K562 (cell line): Measurements from ENCODE around the gene TTC16. TPM values are rescaled to one million over a fixed set of nuclear protein-coding genes. Genes with fewer than 3 reads are reported as not detected.
A peak's percentile ranks its signal among the peaks of the same experiment; 100 is the strongest.

Source experiments
- HOXB6 ChIP-seq: fragments of 250-450 bp; sonication (Bioruptor Pico); IDR thresholded peaks from 2 replicates; pipeline ENCODE4 v1.5.1; 2022; ENCODE audit warnings: mild to moderate bottlenecking, borderline replicate concordance
- SIN3A ChIP-seq, 2 experiments: fragments of 150-350 bp in 1 of 2; IDR thresholded peaks; 2 replicates each; pipeline ENCODE4 v1.6.1; 2011 to 2016; ENCODE audit warnings: borderline replicate concordance in 2 of 2, low read depth in 2 of 2, low read length in 2 of 2, mild to moderate bottlenecking in 2 of 2, moderate library complexity in 2 of 2; ENCODE audit not compliant: control insufficient read depth in 1 of 2
- SUPT5H ChIP-seq: fragments of 450-650 bp; IDR thresholded peaks from 2 replicates; pipeline ENCODE4 v1.6.1; 2016
- TRIM24 ChIP-seq, 2 experiments: fragments of 450-650 bp; IDR thresholded peaks; 2 replicates each; pipeline ENCODE4 v1.6.1; 2016
- ZNF146 ChIP-seq: IDR thresholded peaks from one replicate; pipeline ENCODE4 v1.6.1; 2018; ENCODE audit warnings: missing compliant biosample characterization; ENCODE audit not compliant: unreplicated experiment
- ZNF263 ChIP-seq: sonication (generic); formaldehyde crosslinking; IDR thresholded peaks from 2 replicates; pipeline ENCODE4 v1.8.0; 2022; ENCODE audit warnings: mild to moderate bottlenecking, missing genetic modification reagents, borderline replicate concordance
- ZNF282 ChIP-seq: sonication (generic); formaldehyde crosslinking; IDR thresholded peaks from 2 replicates; pipeline ENCODE4 v1.8.1; 2023; ENCODE audit warnings: missing genetic modification reagents
- polyA plus RNA-seq, 8 experiments: library from polyadenylated mRNA; depleted of rRNA in 4 of 8; stranded (reverse) in 5 of 8; unstranded in 3 of 8; fragments of >200 nt; fragmentation: Nextera tagmentation in 2 of 8; fragmentation: Illumina TruSeq in 1 of 8; extraction: Ambion mirVana in 2 of 8; extraction: Trizol in 1 of 8; gene quantifications; 2 replicates each; pipeline versions ENCODE4 v1.2.1 to v1.2.3, GENCODE V29; 2011 to 2014; ENCODE audit warnings: inconsistent platforms in 1 of 8, missing spikeins in 1 of 8
- total RNA-seq, 7 experiments: library from RNA; depleted of rRNA in 6 of 7; stranded (reverse); fragments of >200 nt in 6 of 7; fragmentation: Illumina TruSeq in 2 of 7; extraction: Trizol in 2 of 7; gene quantifications; 2 replicates each; pipeline versions ENCODE4 v1.2.1 to v1.2.3, GENCODE V29; 2011 to 2021; ENCODE audit warnings: low replicate concordance in 1 of 7
- TF ChIP-seq, protein P1 (sequence below): fragments of 200-800 bp; sonication (Bioruptor generic); IDR thresholded peaks from 2 replicates; pipeline ENCODE4 v1.6.1; 2016; ENCODE audit warnings: missing genetic modification characterization, missing compliant biosample characterization
- TF ChIP-seq, protein P2 (sequence below): fragments of 450-650 bp; IDR thresholded peaks from 2 replicates; pipeline ENCODE4 v1.6.1; 2014; ENCODE audit warnings: low read depth, mild to moderate bottlenecking, moderate library complexity, borderline replicate concordance
- TF ChIP-seq, protein P3 (sequence below): fragments of 450-650 bp; IDR thresholded peaks from 2 replicates; pipeline ENCODE4 v1.6.1; 2016; ENCODE audit warnings: low read depth, mild to moderate bottlenecking, moderate library complexity
- TF ChIP-seq, protein P4 (sequence below): fragments of 250-450 bp; sonication (Bioruptor Pico); IDR thresholded peaks from 2 replicates; pipeline ENCODE4 v1.5.0; 2021

The TTC16 gene
- total and polyA plus RNA-seq, 9 of the 15 experiments (the other 6 are each of a cell fraction or from before 2014, with no cell fraction given) = 0.11 TPM; not detected in 8

DNA sequence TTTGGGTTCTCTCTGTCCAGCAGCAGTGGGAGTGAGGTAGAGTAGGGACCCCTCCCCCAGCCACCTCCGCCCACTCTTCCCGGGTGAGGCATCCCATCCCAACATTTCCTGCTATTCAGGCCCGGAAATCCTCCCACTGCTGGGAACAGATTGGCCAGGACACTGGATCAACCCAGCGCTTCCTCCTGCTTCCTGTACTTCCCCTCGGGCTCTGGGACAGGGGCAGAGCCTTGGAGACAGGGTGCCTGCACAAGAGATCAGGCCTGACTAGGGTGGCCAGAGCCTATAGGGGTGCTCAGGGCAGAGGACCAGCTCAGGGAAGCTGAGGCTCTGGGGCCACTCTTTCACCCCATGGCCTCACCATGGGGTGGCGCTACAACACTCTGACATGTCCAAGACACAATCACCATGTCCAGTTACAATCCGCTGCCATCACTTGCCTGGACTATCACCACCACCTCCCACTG lies 48.1 kb downstream of the TTC16 start (continued):
- TF ChIP-seq ZNF263 (CRISPR knock-in tag) (peak; percentile 38; the same call in 1 of the 2 replicates), HOXB6 (CRISPR knock-in tag) (no peak), SIN3A (IDR thresholded peaks at IDR 0.05; ENCODE audit: borderline replicate concordance in 2 of 2, control insufficient read depth in 1 of 2, low read depth in 2 of 2, low read length in 2 of 2) (no peak), TRIM24 (IDR thresholded peaks at IDR 0.05) (no peak), ZNF282 (CRISPR knock-in tag) (no peak), ZNF146 (CRISPR knock-in tag) (no peak), SUPT5H (no peak)
- TF ChIP-seq, protein P1, sequence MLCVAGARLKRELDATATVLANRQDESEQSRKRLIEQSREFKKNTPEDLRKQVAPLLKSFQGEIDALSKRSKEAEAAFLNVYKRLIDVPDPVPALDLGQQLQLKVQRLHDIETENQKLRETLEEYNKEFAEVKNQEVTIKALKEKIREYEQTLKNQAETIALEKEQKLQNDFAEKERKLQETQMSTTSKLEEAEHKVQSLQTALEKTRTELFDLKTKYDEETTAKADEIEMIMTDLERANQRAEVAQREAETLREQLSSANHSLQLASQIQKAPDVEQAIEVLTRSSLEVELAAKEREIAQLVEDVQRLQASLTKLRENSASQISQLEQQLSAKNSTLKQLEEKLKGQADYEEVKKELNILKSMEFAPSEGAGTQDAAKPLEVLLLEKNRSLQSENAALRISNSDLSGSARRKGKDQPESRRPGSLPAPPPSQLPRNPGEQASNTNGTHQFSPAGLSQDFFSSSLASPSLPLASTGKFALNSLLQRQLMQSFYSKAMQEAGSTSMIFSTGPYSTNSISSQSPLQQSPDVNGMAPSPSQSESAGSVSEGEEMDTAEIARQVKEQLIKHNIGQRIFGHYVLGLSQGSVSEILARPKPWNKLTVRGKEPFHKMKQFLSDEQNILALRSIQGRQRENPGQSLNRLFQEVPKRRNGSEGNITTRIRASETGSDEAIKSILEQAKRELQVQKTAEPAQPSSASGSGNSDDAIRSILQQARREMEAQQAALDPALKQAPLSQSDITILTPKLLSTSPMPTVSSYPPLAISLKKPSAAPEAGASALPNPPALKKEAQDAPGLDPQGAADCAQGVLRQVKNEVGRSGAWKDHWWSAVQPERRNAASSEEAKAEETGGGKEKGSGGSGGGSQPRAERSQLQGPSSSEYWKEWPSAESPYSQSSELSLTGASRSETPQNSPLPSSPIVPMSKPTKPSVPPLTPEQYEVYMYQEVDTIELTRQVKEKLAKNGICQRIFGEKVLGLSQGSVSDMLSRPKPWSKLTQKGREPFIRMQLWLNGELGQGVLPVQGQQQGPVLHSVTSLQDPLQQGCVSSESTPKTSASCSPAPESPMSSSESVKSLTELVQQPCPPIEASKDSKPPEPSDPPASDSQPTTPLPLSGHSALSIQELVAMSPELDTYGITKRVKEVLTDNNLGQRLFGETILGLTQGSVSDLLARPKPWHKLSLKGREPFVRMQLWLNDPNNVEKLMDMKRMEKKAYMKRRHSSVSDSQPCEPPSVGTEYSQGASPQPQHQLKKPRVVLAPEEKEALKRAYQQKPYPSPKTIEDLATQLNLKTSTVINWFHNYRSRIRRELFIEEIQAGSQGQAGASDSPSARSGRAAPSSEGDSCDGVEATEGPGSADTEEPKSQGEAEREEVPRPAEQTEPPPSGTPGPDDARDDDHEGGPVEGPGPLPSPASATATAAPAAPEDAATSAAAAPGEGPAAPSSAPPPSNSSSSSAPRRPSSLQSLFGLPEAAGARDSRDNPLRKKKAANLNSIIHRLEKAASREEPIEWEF = no peak
- TF ChIP-seq, protein P2, sequence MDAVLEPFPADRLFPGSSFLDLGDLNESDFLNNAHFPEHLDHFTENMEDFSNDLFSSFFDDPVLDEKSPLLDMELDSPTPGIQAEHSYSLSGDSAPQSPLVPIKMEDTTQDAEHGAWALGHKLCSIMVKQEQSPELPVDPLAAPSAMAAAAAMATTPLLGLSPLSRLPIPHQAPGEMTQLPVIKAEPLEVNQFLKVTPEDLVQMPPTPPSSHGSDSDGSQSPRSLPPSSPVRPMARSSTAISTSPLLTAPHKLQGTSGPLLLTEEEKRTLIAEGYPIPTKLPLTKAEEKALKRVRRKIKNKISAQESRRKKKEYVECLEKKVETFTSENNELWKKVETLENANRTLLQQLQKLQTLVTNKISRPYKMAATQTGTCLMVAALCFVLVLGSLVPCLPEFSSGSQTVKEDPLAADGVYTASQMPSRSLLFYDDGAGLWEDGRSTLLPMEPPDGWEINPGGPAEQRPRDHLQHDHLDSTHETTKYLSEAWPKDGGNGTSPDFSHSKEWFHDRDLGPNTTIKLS = no peak
- TF ChIP-seq, protein P3, sequence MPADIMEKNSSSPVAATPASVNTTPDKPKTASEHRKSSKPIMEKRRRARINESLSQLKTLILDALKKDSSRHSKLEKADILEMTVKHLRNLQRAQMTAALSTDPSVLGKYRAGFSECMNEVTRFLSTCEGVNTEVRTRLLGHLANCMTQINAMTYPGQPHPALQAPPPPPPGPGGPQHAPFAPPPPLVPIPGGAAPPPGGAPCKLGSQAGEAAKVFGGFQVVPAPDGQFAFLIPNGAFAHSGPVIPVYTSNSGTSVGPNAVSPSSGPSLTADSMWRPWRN = no peak
- TF ChIP-seq, protein P4, sequence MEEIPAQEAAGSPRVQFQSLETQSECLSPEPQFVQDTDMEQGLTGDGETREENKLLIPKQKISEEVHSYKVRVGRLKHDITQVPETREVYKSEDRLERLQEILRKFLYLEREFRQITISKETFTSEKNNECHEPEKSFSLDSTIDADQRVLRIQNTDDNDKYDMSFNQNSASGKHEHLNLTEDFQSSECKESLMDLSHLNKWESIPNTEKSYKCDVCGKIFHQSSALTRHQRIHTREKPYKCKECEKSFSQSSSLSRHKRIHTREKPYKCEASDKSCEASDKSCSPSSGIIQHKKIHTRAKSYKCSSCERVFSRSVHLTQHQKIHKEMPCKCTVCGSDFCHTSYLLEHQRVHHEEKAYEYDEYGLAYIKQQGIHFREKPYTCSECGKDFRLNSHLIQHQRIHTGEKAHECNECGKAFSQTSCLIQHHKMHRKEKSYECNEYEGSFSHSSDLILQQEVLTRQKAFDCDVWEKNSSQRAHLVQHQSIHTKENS = no peak
